Choroid plexus epithelial cell (primary cell): ENCODE results near the gene MARCO.

ENCODE experiments used
- DNase-seq: peaks from one replicate; pipeline ENCODE4 v3.0.0-alpha.2; 2010; ENCODE audit warnings: low read depth
- H3K4me3 ChIP-seq: 2 replicates; pipeline ENCODE4 v1.5.1; 2011; ENCODE audit warnings: low read depth, mild to moderate bottlenecking, control low read depth, low read length, moderate library complexity
- TF ChIP-seq, protein P1 (sequence below): conservative IDR thresholded peaks from 2 replicates; pipeline ENCODE4 v1.5.1; 2011; ENCODE audit warnings: low read depth, mild to moderate bottlenecking, control low read depth, inconsistent platforms, low read length, moderate library complexity

The MARCO gene

DNA sequence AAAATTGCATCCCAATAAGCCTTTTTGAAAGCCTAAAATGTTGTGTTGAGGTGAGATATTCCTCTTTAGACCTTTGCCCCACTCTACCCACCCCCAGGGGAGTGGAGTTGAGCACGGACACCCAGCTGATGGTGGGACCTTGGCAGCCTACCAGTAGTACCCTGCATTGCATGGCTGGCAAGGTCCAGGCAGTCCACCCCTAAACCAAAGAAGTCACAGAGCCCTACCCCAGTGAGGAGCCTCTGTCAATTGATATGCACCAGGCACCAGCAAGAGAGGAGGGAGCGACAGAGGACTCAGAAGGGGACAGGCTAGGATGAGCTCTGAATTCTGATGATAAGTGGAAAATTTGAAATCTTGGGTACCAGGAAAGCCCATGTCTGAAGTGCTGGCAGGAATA, 38.6 kb downstream of the MARCO start:
- no peak for DNase-seq
- no peak overlapping the region for H3K4me3 ChIP-seq
- TF ChIP-seq, protein P1, sequence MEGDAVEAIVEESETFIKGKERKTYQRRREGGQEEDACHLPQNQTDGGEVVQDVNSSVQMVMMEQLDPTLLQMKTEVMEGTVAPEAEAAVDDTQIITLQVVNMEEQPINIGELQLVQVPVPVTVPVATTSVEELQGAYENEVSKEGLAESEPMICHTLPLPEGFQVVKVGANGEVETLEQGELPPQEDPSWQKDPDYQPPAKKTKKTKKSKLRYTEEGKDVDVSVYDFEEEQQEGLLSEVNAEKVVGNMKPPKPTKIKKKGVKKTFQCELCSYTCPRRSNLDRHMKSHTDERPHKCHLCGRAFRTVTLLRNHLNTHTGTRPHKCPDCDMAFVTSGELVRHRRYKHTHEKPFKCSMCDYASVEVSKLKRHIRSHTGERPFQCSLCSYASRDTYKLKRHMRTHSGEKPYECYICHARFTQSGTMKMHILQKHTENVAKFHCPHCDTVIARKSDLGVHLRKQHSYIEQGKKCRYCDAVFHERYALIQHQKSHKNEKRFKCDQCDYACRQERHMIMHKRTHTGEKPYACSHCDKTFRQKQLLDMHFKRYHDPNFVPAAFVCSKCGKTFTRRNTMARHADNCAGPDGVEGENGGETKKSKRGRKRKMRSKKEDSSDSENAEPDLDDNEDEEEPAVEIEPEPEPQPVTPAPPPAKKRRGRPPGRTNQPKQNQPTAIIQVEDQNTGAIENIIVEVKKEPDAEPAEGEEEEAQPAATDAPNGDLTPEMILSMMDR, result no peak

DNA sequence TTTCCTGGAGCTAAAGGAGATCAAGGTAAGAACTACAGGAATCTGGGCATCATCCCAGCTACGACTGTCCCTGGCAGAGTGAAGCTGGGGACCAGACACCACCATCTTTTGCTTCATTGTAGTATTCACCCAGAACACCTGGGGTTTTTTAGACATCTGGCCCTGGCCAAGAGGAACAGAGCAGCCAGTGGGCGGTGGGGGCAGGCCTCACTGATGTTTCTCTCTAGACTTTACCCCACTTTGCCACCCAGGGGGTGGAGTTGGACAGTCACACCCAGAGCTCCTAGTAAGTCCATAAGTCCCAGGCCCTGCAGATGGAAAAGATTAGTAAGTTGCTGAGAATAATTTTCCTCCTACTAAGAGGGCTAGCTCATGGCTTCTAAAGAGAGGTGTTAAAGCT, 39.6 kb downstream of the MARCO start:
- TF ChIP-seq, protein P1, result no peak
- no peak overlapping the region for H3K4me3 ChIP-seq
- DNase-seq, result no peak

DNA sequence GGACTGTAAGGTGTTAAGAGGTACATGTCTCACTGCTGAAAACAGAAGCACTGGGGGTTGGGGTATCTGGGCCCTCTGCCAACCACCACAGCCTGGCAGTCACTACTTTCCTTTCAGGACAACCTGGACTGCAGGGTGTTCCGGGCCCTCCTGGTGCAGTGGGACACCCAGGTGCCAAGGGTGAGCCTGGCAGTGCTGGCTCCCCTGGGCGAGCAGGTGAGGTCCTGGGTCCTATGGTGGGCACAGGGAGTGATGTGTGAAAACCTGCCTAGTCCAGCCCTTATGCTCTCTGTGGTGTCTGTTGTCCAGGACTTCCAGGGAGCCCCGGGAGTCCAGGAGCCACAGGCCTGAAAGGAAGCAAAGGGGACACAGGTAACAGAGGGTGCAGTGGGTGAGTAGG, 40.0 kb downstream of the MARCO start:
- no peak for DNase-seq
- TF ChIP-seq, protein P1, result no peak
- no peak overlapping the region for H3K4me3 ChIP-seq

DNA sequence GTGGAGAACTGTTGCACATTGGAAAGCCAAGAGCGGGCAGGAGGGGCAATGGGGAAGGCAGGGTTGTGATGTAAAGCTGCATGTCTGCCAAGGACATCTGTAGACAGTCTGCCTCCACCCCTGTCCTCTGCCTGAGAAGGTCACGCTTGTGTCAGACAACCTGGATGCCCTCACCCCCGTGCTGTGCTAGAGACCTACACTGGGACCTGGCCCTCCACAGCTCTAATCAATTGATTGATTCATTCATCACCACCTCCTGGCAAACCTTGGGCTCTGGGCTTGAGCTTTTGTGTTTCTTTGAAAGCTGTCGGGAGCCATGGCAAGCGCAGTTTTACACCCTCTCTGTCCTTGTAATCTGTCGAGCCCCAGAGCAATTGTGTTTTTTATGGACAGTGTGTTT, 41.1 kb downstream of the MARCO start:
- TF ChIP-seq, protein P1, result no peak
- DNase-seq, result no peak
- no peak overlapping the region for H3K4me3 ChIP-seq

DNA sequence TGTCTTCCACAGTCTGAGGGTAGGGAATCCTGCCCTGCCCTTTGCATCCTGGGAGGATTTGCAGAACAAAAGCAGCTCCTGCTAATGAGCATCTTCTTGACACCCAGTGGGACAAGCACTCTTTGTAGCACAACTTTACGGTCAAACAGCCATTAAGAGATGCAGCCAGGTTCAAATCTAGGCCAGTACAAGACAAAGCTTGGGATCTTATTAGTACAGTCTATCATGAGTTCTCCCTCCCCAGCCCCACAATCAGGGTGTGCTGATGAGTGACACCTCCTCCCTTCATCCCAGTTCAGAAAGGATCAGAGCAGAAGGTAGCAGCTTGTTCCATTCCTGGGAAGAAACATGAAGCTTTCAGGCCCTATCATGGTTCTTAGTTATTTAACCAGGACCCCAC, 41.9 kb downstream of the MARCO start:
- TF ChIP-seq, protein P1, result no peak
- DNase-seq, result no peak
- H3K4me3 ChIP-seq, result no peak overlapping the region

DNA sequence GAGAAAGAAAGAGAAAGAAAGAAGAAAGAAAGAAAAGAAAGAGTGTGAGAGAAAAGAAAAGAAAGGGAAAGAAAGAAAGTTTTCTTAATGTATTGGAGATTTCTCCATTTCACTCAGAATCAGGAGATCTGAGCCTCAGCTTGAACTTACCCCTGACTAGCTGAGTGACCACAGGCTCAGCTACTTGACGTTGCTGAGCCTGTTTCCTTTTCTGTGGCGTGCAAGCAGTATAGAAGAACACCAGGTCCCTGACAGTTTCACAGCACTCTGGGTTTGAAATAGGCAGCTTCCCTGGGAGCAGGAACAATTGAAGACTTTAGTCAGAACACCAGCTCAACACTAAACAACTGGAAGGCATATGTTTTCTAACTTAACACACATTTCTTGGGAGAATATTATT, 44.7 kb downstream of the MARCO start:
- no peak overlapping the region for H3K4me3 ChIP-seq
- no peak for DNase-seq
- TF ChIP-seq, protein P1, result no peak

DNA sequence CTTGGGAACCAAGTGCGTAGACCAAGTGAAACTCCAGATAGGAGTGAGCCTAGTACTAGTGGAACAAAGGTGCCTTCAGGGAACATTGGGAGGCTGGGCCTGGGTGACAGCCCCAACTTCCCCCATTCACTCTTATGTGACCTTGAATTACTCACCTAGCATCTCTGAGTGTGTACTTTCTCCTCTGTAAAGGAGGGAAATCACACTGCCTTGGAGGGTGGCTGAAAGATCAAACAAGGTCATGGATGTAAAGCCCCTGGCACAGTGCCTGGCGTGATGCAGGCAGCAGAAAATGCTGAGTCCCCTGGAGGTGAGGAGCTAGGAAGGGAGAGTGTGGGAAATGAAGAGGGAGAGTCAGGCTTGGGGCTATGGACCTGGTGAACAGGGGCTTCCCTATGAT, 45.9 kb downstream of the MARCO start:
- no peak overlapping the region for H3K4me3 ChIP-seq
- TF ChIP-seq, protein P1, result no peak
- DNase-seq, result no peak
